ENCODE results near the gene SCN9A. TPM values are rescaled to one million over a fixed set of nuclear protein-coding genes. Genes with fewer than 3 reads are reported as not detected.

Gene SCN9A
- total and polyA plus RNA-seq, 12 donors: 0.10 to 2.9 (median 0.79) TPM

- intact Hi-C loops (cut with DNase I): no loop called here
- no peak for DNase-seq
- WGBS, 2 donors: 72 to 81% methylated on average over 4 of the region's 4 CpGs
- TF ChIP-seq CTCF (IDR thresholded peaks at IDR 0.05): no peak
- no peak for ATAC-seq
- no peaks in the 10 kb centered on the region for H3K27me3 ChIP-seq
- H3K36me3 ChIP-seq: no peaks in the 10 kb centered on the region
- H3K4me3 ChIP-seq: no peak overlapping the region
- no peaks in the 10 kb centered on the region for H3K4me1 ChIP-seq
- no peak overlapping the region for H3K27ac ChIP-seq
- no peaks in the 10 kb centered on the region for H3K9me3 ChIP-seq
Observed at GRCh38 chr2:166230024-166230723, 145.6 kb downstream of the SCN9A start.

GRCh38 chr2:166229678-166230023, 146.1 kb downstream of the SCN9A start:
- H3K9me3 ChIP-seq: no peaks in the 10 kb centered on the region
- ATAC-seq (no peak), DNase-seq (no peak)
- H3K36me3 ChIP-seq: no peaks in the 10 kb centered on the region
- no peak for TF ChIP-seq CTCF (IDR thresholded peaks at IDR 0.05)
- H3K4me3 ChIP-seq: no peak overlapping the region
- intact Hi-C loops (cut with DNase I): no loop called here
- H3K4me1 ChIP-seq: no peaks in the 10 kb centered on the region
- no peaks in the 10 kb centered on the region for H3K27me3 ChIP-seq
- H3K27ac ChIP-seq: no peak overlapping the region

- intact Hi-C loops (cut with DNase I): no loop called here
- peaks cover 0 to 24% (median 0%) of the 10 kb centered on the region in 11 donors for H3K9me3 ChIP-seq
- no peak overlapping the region for H3K4me3 ChIP-seq
- no peaks in the 10 kb centered on the region for H3K36me3 ChIP-seq
- no peak for TF ChIP-seq CTCF (IDR thresholded peaks at IDR 0.05)
- no peaks in the 10 kb centered on the region for H3K27me3 ChIP-seq
- H3K4me1 ChIP-seq: no peaks in the 10 kb centered on the region
- ATAC-seq (no peak), DNase-seq (no peak)
- no peak overlapping the region for H3K27ac ChIP-seq
Observed at GRCh38 chr2:166224197-166224596, 151.5 kb downstream of the SCN9A start.

GRCh38 chr2:166223298-166223697, 152.4 kb downstream of the SCN9A start:
- no peak for ATAC-seq
- WGBS, 2 donors: 95 to 99% methylated on average over 4 of the region's 4 CpGs
- no peak for DNase-seq
- TF ChIP-seq CTCF (IDR thresholded peaks at IDR 0.05): no peak
- H3K27ac ChIP-seq: no peak overlapping the region
- peaks cover 0 to 24% (median 0%) of the 10 kb centered on the region in 11 donors for H3K9me3 ChIP-seq
- no peaks in the 10 kb centered on the region for H3K36me3 ChIP-seq
- no peaks in the 10 kb centered on the region for H3K4me1 ChIP-seq
- no peaks in the 10 kb centered on the region for H3K27me3 ChIP-seq
- H3K4me3 ChIP-seq: no peak overlapping the region
- intact Hi-C loops (cut with DNase I): no loop called here
